Cerebellar cortex (tissue), 1 donor: ENCODE results near the gene MARCHF2.
"Not testable (repeated sequence)": the region's sequence is repeated elsewhere in the genome, so short reads cannot be mapped to it uniquely, and the experiment has no call there.

Source experiments
- DNase-seq: peaks from one replicate; pipeline ENCODE4 v3.0.0-alpha.2; 2015; ENCODE audit warnings: low spot score

The MARCHF2 gene

DNA sequence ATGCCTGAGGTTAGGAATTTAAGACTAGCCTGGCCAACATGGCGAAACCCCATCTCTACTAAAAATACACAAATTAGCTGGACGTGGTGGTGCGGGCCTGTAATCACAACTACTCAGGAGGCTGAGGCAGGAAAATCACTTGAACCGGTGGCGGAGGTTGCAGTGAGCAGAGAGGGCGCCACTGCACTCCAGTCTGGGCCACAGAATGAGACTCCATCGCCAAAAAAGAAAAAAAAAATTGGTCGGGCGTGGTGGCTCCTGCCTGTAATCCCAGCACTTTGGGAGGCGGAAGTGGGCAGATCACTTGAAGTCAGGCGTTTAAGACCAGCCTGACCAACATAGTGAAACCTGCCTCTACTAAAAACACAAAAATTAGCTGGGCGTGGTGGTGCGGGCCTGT, 2.4 kb upstream of the MARCHF2 start:
- not testable (repeated sequence) for DNase-seq

DNA sequence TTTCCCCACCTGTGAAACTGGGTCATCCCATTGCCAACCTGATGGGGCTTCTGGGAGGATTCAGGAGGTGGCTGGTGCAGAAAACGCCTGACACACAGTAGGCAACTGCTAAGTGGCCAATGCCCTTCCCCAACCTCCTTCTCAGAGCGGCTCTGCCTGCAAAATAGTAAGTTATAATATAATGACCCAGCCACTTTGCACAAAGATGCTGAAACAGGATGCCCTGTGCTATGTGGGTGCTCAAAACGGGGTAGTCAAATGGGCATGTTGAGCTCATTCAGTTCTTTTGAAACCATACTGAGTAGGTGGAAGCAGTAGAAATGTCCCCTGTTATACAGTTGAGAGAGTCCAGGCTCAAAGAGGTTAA, 507 bp downstream of the MARCHF2 start:
- DNase-seq = no peak

DNA sequence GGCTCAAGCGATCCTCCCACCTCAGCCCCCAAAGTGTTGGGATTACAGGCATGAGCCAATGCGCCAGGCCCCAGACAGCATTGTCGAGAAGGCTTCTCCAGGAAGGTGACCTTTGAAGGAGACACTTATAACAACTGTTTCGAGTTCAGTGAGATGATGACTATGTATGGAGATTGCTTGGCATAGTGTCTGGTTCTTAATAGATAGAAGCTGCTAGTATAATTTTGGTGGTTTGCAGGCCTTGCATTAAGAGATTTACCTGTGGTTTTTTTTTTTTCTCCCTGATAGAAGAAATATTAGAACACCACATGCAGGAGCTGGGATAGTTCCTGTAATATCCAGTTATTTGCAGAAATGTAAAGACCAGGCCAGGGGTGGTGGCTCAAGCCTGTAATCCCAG, 3.7 kb downstream of the MARCHF2 start:
- no peak for DNase-seq

DNA sequence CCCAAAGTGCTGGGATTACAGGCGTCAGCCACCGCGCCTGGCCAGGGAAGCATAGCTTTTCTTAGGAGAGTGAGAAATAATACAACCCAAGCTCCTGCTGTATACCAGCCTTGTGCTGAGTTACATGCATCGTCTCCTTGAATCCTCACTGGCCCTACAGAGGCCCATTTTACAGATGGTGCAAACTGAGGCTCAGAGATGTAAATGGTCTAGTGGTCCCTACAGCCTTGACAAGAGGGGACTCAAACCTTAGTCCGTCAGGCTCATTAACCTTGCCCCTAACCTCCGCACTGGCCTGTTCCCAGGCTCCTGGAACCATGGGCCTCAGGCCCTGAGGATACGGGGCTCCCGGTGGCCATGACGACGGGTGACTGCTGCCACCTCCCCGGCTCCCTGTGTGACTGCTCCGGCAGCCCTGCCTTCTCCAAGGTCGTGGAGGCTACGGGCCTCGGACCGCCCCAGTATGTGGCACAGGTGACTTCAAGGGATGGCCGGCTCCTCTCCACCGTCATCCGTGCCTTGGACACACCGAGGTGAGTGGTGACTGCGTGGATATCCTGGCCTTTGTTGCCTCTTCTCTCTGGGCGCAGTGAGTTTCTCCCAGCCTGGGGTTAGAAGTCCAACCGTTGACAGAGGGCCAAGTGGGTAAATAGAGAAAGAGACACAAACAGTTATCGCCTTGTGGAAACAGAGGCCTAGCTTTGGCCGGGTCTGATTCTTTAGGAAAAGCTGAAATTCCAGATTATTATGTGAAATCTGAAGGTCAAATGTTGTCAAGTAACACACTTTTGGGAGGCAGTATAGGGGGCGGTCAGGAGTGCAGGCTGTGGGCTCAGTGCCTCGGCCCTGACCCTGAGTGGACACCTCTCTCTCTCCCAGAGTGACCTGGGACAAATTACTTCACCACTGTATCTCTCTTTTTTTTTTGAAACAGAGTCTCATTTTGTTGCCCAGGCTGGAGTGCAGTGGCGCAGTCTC, 8.7 kb downstream of the MARCHF2 start:
- DNase-seq = no peak

DNA sequence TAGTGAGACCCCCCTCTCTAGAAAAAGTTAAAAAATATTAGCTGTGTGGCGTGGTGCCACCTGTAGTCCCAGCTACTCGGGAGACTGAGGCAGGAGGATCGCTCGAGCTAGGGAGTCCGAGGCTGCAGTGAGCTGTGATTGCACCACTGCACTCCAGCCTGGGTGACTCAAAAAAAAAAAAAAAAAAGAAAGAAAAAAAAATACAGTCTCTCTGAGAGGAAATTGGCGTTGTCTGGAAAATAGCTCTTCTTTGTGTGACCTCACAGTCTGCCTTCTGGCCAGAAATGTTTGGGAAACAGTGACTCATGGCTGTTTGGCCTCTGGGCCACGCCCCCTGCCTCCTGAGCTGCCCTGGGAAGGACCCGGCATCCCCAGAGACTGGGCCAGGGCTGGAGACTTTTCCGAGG, 10.7 kb downstream of the MARCHF2 start:
- DNase-seq = no peak

DNA sequence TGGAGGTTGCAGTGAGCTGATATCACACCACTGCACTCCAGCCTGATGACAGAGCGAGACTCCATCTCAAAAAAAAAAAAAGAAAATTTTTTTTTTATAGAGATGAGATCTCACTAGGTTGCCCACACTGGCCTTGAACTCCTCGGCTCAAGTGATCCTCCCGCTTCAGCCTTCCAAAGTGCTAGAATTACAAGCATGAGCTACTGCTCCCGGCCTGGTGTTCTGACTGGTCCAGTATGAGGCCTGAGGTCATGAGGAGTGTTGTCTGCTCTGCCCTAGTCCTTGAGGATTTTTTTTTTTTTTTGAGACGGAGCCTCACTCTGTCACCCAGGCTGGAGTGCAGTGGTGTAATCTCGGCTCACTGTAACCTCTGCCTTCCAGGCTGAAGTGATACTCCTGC, 12.2 kb downstream of the MARCHF2 start:
- DNase-seq = not testable (repeated sequence)

DNA sequence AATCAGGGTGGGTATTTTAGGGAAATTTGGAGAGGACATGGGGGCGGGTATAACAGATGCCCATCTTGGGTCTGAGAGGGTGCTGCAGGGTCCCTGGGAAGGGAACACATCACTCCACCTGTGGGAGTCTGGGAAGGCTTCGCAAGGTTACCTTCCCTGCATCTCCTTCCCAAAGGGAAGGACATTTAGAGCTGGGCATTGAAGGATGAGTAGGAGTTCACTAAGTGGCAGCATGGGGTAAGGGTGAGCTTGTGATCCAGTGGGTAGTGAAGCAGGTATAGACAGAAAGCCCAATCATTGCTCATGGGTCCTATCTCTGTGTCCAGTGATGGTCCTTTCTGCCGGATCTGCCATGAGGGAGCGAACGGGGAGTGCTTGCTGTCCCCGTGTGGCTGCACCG, 13.2 kb downstream of the MARCHF2 start:
- no peak for DNase-seq

DNA sequence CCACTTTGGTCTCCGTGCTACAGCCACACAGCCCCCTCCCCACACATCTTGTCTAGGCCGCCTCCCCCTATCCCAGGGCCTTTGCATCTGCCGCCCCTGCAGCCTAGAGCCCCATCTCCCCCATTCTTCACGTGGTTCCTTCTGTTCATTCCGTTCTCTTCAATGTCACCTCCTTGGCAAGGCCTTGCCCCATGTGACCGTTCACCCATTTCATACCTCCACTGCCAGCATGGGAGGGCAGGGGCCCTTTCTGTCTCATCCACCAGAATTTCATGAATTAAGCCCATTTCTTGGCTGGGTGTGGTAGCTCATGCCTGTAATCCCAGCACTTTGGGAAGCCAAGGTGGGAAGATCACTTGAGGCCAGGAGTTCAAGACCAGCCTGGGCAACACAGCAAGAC, 15.9 kb downstream of the MARCHF2 start:
- DNase-seq = no peak

DNA sequence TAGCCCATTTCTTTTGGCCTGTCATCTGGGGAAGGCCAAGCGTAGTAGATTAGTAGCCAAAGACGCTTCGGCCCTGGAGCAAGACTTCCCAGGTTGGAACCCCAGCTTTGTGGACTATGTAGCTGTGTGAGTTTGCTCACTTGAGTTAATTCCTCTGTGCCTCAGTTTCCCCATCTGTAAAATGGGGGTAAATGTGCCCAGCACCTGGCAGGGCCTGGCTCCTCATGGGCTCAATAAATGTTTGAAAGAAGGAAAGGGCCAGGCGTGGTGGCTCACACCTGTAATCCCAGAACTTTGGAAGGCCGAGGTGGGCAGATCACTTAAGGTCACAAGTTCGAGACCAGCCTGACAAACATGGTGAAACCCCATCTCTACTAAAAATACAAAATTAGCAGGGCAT, 16.7 kb downstream of the MARCHF2 start:
- DNase-seq = no peak

DNA sequence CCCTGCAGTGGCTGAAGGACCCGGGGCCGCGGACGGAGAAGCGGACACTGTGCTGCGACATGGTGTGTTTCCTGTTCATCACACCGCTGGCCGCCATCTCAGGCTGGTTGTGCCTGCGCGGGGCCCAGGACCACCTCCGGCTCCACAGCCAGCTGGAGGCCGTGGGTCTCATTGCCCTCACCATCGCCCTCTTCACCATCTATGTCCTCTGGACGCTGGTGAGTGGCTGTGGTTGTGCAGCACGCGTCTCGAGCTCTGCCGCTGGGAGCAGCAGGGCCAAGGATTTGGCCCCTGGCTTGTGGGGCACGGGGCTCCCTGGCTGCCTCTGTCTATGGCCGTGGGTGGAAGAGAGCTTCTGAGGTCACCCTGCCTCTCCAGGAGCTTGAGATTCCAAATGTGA, 17.5 kb downstream of the MARCHF2 start:
- no peak for DNase-seq

DNA sequence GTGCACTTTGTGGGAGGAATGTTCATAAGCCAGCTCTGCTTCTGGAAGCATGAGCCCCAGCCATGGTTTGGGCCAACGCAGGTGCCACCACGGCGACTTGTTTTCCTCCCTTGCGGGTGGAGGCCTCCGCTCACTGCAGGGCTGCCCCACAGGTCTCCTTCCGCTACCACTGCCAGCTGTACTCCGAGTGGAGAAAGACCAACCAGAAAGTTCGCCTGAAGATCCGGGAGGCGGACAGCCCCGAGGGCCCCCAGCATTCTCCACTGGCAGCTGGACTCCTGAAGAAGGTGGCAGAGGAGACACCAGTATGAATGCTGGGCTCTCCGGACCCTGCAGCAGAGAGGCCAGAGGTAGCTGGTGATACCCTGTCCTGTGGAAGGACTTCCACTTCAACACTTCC, 25.1 kb downstream of the MARCHF2 start:
- DNase-seq = no peak

DNA sequence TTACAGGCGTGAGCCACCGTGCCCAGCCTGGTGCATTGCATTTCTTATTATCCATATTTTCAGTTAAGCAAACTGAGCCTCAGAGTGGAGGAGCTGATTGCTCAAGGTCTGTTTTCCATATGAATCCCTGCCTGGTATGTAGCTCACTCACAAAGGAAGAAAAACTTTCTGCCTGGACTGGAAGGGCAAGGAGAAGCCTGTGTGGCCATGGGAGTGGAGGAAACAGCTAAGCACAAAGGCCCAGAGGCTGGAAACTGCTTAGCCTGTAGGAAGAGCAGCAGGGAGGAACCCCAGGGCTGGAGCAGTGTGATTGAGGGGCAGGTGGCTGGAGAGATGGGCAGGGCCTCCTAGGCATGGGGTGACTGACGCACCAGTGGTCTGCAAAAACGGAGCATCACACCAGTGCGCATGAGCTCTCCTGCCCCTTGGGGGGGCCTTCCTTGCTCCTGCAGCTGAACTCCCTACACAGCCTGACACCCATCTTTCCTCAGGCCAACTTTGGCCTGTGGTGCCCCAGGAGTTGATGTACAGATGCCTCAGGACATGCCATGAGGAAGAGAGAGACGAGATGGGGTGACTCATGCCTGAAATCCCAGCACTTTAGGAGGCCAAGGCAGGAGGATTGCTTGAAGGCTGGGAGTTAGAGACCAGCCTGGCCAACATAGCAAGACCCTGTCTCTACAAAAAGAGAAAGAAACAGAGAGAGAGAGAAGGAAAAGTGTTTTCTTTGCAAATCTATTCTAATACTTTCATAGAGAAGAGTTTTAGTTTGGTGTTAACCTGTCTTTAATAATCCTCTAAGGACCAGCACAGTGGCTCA, 28.8 kb downstream of the MARCHF2 start:
- DNase-seq = no peak

DNA sequence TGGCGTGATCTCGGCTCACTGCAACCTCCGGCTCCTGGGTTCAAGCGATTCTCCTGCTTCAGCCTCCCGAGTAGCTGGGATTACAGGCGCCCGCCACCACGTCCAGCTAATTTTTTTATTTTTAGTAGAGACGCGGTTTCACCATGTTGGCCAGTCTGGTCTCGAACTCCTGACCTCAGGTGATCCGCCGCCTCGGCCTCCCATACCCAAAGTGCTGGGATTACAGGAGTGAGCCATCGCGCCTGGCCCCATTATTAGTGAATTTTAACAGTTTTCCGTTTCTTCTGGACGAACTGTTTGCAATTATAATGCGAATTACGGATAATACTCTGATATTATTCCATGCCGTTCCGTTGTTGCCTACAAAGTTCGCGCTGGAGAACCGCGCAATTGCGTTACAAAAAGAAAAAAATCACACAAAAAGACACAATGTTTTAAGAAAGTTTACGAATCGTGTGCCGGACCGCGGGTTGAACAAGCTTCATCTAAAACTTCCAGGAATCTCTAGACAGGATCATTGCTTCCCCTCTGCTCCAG, 31.1 kb downstream of the MARCHF2 start:
- DNase-seq = not testable (repeated sequence)

DNA sequence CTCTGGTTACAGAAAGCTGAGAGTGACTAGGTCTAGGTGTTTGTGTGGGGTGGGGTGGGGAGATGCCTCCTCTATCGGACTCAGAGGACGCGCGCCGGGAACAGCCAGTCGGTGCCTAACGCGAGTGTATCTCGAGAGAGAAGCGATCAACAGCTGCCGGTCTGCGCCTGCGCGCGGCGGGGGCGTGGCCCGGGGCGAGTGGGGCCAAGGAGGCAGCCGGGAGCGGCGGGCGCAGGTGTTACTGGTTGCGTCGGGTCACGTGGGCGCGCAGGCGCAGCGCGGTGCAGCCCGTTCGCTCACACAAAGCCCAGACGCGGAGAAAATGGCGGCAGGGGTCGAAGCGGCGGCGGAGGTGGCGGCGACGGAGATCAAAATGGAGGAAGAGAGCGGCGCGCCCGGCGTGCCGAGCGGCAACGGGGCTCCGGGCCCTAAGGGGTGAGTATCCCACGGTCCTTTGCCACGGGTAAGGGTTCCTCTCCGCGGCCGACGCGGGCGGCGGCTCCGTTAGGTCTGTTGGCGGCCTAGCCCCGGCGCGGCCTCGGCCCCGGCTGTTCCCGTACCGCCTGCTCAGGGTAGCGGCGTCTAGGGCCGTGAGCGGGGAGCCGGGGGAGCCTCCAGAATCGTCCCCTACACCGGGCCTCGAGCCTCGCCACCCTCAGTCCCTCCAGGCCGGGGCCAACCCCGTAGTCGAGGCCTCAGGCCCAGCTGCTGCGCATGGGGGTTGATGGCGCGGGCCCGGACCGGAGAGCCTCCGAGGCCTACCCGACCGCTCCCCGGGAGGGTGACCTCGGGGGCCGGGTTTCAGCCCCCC, 31.8 kb downstream of the MARCHF2 start, which contains the start of gene HNRNPM:
Gene HNRNPM (plus strand): TSS at position 299 of the 811 bp plus-strand sequence. CDS start 24 bp downstream, at position 323.
- peak; percentile 97 for DNase-seq

DNA sequence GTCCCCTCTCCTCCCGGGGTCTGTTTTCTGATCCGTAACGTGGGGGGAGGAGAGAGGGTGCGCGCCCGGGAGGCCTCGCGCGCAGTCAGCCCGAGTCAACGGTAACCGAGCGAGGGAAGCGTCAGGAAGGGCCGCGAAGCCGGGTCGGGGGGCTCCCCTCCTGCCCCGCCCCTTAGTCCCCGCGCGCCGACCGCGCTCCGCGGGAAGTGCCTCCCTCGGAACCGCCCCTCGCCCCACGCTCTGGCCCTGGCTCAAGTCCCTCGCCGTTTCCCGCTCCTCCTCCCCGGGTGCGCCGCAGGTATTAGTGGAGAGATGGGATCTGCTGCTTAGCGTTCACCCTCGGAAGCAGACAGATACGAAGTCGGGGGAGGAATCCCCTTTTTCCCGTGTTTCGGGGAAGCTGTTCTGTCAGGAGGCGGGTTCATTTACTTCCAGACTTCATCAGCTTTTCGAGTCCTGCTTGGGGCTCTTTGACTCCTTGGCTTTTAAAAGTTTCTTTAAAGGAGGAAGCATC, 32.4 kb downstream of the MARCHF2 start:
- no peak for DNase-seq

DNA sequence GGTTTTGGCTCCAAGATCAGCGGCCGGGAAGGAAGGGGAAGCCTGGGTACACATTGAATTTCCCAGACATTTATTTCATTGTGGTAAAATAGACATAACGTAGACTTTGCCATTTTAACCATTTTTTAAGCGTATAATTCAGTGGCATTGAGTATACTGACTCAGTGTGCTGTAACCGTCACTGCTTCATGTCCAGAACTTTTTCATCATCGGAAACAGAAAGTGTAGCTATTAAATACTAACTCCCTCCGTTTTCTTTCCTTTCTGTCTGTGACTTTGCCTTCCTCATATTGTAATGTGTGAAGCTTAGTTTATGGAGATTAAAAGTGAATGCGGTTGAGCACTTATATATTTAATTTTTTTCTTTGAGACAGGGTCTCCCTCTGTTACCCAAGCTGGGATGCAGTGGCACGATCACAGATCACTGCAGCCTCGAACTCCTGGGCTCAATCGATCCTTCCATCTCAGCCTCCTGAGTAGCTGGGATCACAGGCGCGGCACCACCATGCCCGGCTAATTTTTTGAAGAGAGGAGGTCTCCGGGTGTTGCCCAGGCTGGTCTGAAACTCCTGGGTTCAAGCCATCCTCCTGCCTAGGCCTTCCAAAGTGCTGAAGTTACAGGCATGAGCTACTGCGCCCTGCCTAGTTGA, 33.1 kb downstream of the MARCHF2 start:
- no peak for DNase-seq

DNA sequence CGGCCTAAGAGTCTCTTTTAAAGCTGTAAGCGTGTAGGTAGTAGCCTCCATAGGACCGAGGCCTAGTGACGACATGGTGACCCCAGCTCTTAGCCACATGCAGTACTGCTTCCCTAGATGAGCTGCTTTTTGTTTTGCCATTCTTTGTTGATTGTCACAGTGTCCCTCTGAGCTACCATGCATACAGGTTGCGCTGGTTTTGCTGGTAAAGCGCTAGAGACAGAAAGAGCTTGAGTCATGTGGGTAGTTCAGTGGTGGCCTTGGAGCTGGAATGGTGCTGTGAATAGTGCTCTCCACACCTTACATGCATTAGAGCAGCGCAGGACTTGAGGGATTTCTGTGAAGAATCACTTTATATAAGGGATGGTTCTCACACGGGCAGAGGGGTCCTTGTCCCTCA, 36.7 kb downstream of the MARCHF2 start:
- DNase-seq = no peak

DNA sequence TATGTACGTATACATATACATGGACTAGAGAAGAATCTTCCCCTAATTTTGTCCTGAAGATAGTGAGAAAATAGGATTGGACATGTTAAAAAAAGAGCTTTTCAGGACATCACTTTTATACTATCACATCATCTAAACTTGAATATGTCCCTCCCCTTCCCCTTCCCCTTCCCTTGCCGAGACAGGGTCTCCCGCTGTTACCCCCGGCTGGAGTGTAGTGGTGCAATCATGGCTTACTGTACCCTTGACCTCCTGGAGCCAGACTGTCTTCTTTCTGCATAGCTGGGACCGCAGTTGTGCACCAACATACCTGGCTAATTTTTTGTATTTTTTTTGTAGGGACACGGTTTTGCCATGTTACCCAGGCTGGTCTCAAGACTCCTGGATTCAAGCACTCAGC, 38.3 kb downstream of the MARCHF2 start:
- DNase-seq = no peak

DNA sequence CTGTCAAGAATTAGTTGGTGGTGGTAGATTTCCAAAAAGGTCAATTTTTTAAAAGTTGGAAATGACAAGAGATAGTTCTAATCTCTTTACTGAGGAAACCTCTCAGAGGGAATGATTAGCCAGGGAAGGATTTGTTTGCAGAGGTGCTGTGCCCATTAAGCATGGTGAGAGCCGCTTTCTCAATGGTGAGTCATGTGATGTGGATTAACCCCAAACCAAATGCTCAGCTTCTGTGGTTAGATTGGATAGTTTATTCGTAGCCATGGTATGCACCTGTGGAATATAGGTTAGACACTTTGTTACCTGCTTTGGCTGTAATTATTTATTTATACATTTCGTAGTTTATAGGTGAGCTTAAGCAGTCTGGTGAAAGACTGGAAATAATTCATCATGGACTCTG, 38.8 kb downstream of the MARCHF2 start:
- no peak for DNase-seq

DNA sequence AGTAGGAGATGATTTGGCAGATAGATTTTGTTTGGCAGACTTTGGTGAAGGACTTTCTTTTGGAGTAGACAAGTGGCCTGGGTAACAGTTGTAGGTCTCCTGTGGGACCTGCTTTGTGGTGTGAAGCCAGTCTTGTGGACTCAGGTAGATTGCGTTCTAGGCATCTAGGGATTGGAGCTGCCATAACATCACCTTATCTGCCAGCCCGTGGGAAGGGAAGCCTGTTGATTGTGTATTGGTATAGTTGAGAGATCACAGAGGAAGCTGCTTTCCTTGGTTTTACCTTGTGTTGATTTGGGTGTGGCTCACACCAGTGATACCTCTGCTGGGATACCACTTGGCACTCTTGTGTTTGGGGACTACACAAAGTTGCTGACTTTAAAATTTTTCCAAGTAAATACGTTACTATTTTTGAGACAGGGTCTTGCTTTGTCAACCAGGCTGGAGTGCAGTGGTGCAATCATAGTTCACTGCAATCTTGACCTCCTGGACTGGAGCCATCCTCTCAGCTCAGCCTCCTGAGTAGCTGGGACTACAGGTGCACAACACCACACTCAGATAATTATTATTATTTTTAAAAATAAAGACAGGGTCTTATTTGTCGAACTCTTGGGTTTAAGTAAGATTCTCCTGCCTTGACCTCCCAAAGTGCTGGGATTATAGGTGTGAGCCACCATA, 39.5 kb downstream of the MARCHF2 start:
- DNase-seq = no peak

DNA sequence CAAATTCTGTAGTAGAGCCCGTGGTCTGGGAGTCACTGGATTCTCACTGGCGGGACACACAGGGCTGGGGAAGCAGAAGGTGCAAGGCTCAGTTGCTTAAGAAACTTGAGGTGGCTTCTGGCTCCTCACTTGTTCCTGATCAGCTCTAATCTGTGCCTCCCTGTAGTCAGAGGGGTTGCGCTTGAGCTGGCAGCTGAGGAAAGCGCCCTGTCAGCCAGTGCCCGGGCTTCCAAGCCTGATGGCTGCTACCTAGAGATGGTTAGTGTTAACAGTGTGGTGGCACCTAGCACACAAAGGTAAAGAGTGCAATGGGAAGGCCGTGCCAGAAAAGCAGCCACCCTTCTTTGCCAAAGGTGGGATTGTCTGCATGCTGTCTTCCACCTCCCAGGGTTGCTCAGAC, 40.5 kb downstream of the MARCHF2 start:
- no peak for DNase-seq
